H9 (cell line): ENCODE measurements around the gene HMCES. TPM values are rescaled to one million over a fixed set of nuclear protein-coding genes. Genes with fewer than 3 reads are reported as not detected.

Experiments
- DNase-seq: peaks from one replicate; pipeline ENCODE4 v3.0.0-alpha.2; 2017
- H2AFZ ChIP-seq: one replicate; pipeline ENCODE4 v1.6.1; 2013; ENCODE audit warnings: mild to moderate bottlenecking, low read length, control low read depth, moderate library complexity
- H2AK5ac ChIP-seq: 2 replicates; pipeline ENCODE4 v1.6.1; 2013; ENCODE audit warnings: low read length, control low read depth, mixed read lengths; ENCODE audit not compliant: insufficient read length
- H2BK120ac ChIP-seq: one replicate; pipeline ENCODE4 v1.6.1; 2013; ENCODE audit warnings: low read depth, mild to moderate bottlenecking, low read length, control low read depth, inconsistent platforms; ENCODE audit not compliant: poor library complexity, severe bottlenecking
- H2BK12ac ChIP-seq: 2 replicates; pipeline ENCODE4 v1.6.1; 2013; ENCODE audit warnings: low read length, control low read depth, mixed read lengths, low read depth; ENCODE audit not compliant: insufficient read length
- H2BK15ac ChIP-seq: 2 replicates; pipeline ENCODE4 v1.6.1; 2013; ENCODE audit warnings: low read depth, low read length, control low read depth
- H2BK20ac ChIP-seq: one replicate; pipeline ENCODE4 v1.6.1; 2013; ENCODE audit warnings: low read depth, mild to moderate bottlenecking, low read length, control low read depth, inconsistent platforms; ENCODE audit not compliant: poor library complexity, severe bottlenecking
- H2BK5ac ChIP-seq: 2 replicates; pipeline ENCODE4 v1.6.1; 2013; ENCODE audit warnings: low read length, control low read depth, mixed read lengths; ENCODE audit not compliant: insufficient read length
- H3K14ac ChIP-seq: 2 replicates; pipeline ENCODE4 v1.6.1; 2013; ENCODE audit warnings: low read length, control low read depth; ENCODE audit not compliant: insufficient read depth
- H3K18ac ChIP-seq: 2 replicates; pipeline ENCODE4 v1.6.1; 2013; ENCODE audit warnings: low read depth, mild to moderate bottlenecking, mixed read lengths, low read length, control low read depth; ENCODE audit not compliant: insufficient read length
- H3K23ac ChIP-seq: 2 replicates; pipeline ENCODE4 v1.6.1; 2013; ENCODE audit warnings: low read length, control low read depth, mixed read lengths, low read depth; ENCODE audit not compliant: insufficient read length
- H3K23me2 ChIP-seq: 2 replicates; pipeline ENCODE4 v1.6.1; 2013; ENCODE audit warnings: low read depth, mild to moderate bottlenecking, mixed read lengths, low read length, control low read depth; ENCODE audit not compliant: insufficient read length, poor library complexity, severe bottlenecking
- H3K27ac ChIP-seq: 2 replicates; pipeline ENCODE4 v1.5.1; 2013; ENCODE audit warnings: low read length, control low read depth, mixed read lengths, low read depth; ENCODE audit not compliant: insufficient read length
- H3K27me3 ChIP-seq: 2 replicates; pipeline ENCODE4 v1.6.1; 2013; ENCODE audit warnings: low read length, control low read depth, inconsistent platforms; ENCODE audit not compliant: insufficient read depth
- H3K4ac ChIP-seq: 2 replicates; pipeline ENCODE4 v1.6.1; 2013; ENCODE audit warnings: low read depth, mild to moderate bottlenecking, control low read depth, inconsistent platforms, low read length, moderate library complexity
- H3K4me1 ChIP-seq: 2 replicates; pipeline ENCODE4 v1.6.1; 2013; ENCODE audit warnings: low read length, control low read depth, inconsistent platforms; ENCODE audit not compliant: insufficient read depth
- H3K4me2 ChIP-seq: 2 replicates; pipeline ENCODE4 v1.6.1; 2013; ENCODE audit warnings: low read length, control low read depth, mixed read lengths; ENCODE audit not compliant: insufficient read length, insufficient read depth
- H3K56ac ChIP-seq: 2 replicates; pipeline ENCODE4 v1.6.1; 2013; ENCODE audit warnings: low read depth, mild to moderate bottlenecking, mixed read lengths, low read length, control low read depth; ENCODE audit not compliant: insufficient read length
- H3K79me1 ChIP-seq: 2 replicates; pipeline ENCODE4 v1.6.1; 2013; ENCODE audit warnings: low read depth, mild to moderate bottlenecking, moderate library complexity, low read length, control low read depth, inconsistent platforms; ENCODE audit not compliant: insufficient read depth, poor library complexity, severe bottlenecking
- H3K79me2 ChIP-seq: 2 replicates; pipeline ENCODE4 v1.6.1; 2013; ENCODE audit warnings: low read length, control low read depth, inconsistent platforms; ENCODE audit not compliant: insufficient read depth
- H3K9ac ChIP-seq: 2 replicates; pipeline ENCODE4 v1.6.1; 2013; ENCODE audit warnings: low read length, control low read depth, mixed read lengths; ENCODE audit not compliant: insufficient read length; ENCODE audit errors: extremely low read depth
- H3K9me3 ChIP-seq: one replicate; pipeline ENCODE4 v1.6.1; 2013; ENCODE audit warnings: low read depth, low read length, inconsistent platforms; ENCODE audit not compliant: control insufficient read depth
- H3T11ph ChIP-seq: one replicate; pipeline ENCODE4 v1.6.1; 2013; ENCODE audit warnings: mild to moderate bottlenecking, low read length, control low read depth, inconsistent platforms
- H4K20me1 ChIP-seq: one replicate; pipeline ENCODE4 v1.6.1; 2013; ENCODE audit not compliant: control insufficient read depth, insufficient read length, insufficient read depth
- H4K5ac ChIP-seq: 2 replicates; pipeline ENCODE4 v1.6.1; 2013; ENCODE audit warnings: low read depth, mild to moderate bottlenecking, mixed read lengths, low read length, control low read depth; ENCODE audit not compliant: insufficient read length
- H4K8ac ChIP-seq: replicated peaks from 2 replicates; pipeline ENCODE4 v1.6.1; 2013; ENCODE audit warnings: low read length, control low read depth, mixed read lengths, low read depth; ENCODE audit not compliant: insufficient read length
- H4K91ac ChIP-seq: 2 replicates; pipeline ENCODE4 v1.6.1; 2013; ENCODE audit warnings: low read depth, mild to moderate bottlenecking, moderate library complexity, mixed read lengths, low read length, control low read depth; ENCODE audit not compliant: insufficient read length
- H3K27ac Mint-ChIP-seq, 3 experiments: 2 replicates in 2 of 3; 3 replicates in 1 of 3; pipeline ENCODE4 v1.8.0; 2020 to 2021; ENCODE audit warnings: mixed read lengths in 3 of 3, mild to moderate bottlenecking in 1 of 3, moderate library complexity in 1 of 3
- H3K27me3 Mint-ChIP-seq: 2 replicates; pipeline ENCODE4 v1.8.0; 2021; ENCODE audit warnings: low read depth, mild to moderate bottlenecking, moderate library complexity, mixed read lengths
- H3K36me3 Mint-ChIP-seq, 3 experiments: 2 replicates in 2 of 3; 3 replicates in 1 of 3; pipeline ENCODE4 v1.8.0; 2020 to 2021; ENCODE audit warnings: low read depth in 3 of 3, mixed read lengths in 3 of 3; ENCODE audit not compliant: insufficient read depth in 1 of 3
- H3K4me1 Mint-ChIP-seq, 2 experiments: 2 replicates each; pipeline ENCODE4 v1.8.0; 2020; ENCODE audit warnings: mixed read lengths in 2 of 2
- H3K4me3 Mint-ChIP-seq, 2 experiments: 2 replicates in 1 of 2; 3 replicates in 1 of 2; pipeline ENCODE4 v1.8.0; 2020 to 2021; ENCODE audit warnings: mild to moderate bottlenecking in 2 of 2, mixed read lengths in 2 of 2, moderate library complexity in 1 of 2
- H3K9me3 Mint-ChIP-seq, 2 experiments: 2 replicates in 1 of 2; 3 replicates in 1 of 2; pipeline ENCODE4 v1.8.0; 2020; ENCODE audit warnings: mild to moderate bottlenecking in 2 of 2, mixed read lengths in 2 of 2, moderate library complexity in 1 of 2
- CTCF ChIP-seq: fragments of 200-600 bp; sonication (generic); conservative IDR thresholded peaks from 3 replicates; pipeline ENCODE4 v1.8.0; 2021; ENCODE audit warnings: antibody characterized with exemption, mild to moderate bottlenecking
- WGBS: extraction: QIAGEN DNeasy Blood & Tissue Kit; methylation state at CpG from one replicate; pipeline ENCODE4 v1.1.7; 2013; ENCODE audit warnings: missing lambda C conversion rate, low lambda C conversion rate, mixed read lengths; ENCODE audit not compliant: insufficient read length; ENCODE audit errors: extremely low coverage; 5-methylcytosine and 5-hydroxymethylcytosine counted together
- total RNA-seq: library from RNA; stranded (reverse); gene quantifications from 2 replicates; pipeline ENCODE4 v1.2.1, GENCODE V29; 2021

Gene HMCES
- total RNA-seq, 1 experiment from 2014 or later, result 52.4 TPM

- Histone ChIP-seq H4K91ac (no peak overlapping the region), H2AK5ac (no peak overlapping the region), H3K79me1 (no peaks in the 10 kb centered on the region), H3K27ac (no peak overlapping the region), H3K9ac (no peak overlapping the region), H2BK20ac (no peak overlapping the region), H2BK15ac (no peak overlapping the region), H2BK12ac (no peak overlapping the region), H3K56ac (no peak overlapping the region), H3K14ac (no peak overlapping the region), H4K5ac (no peak overlapping the region), H3K4ac (no peak overlapping the region), H4K20me1 (no peaks in the 10 kb centered on the region), H2BK120ac (no peak overlapping the region), H3K79me2 (no peaks in the 10 kb centered on the region), H3K4me1 (no peaks in the 10 kb centered on the region), H3K23me2 (no peaks in the 10 kb centered on the region), H3K9me3 (no peaks in the 10 kb centered on the region), H2AFZ (no peak overlapping the region), H2BK5ac (no peak overlapping the region), H3K23ac (no peak overlapping the region), H3K4me2 (no peak overlapping the region), H4K8ac (no peak overlapping the region), H3K27me3 (no peaks in the 10 kb centered on the region), H3T11ph (no peak overlapping the region), H3K18ac (no peak overlapping the region)
- Mint-ChIP-seq H3K27ac (no peak overlapping the region), H3K4me3 (no peak overlapping the region), H3K9me3 (no peaks in the 10 kb centered on the region), H3K27me3 (no peaks in the 10 kb centered on the region; the same call in none of the 2 replicates), H3K36me3 (peaks cover 0 to 6% (median 0%) of the 10 kb centered on the region in 3 experiments; a peak in 3 of 7 replicates), H3K4me1 (no peaks in the 10 kb centered on the region)
- no CpG with 5 or more reads among the region's 6 CpGs for WGBS
- DNase-seq, result no peak
- no peak for TF ChIP-seq CTCF
These were observed 48.8 kb downstream of the HMCES start for GRCh38 chr3:129327510-129327909.
